GM18867 (cell line): ENCODE data around the gene SLC17A9.
A peak's percentile ranks its signal among the peaks of the same experiment; 100 is the strongest.

Experiments
- ATAC-seq: cut with Tn5 transposase; IDR thresholded peaks from one replicate; pipeline ENCODE4 v1.9.1; 2021; ENCODE audit warnings: mild to moderate bottlenecking, moderate library complexity; ENCODE audit not compliant: unreplicated experiment

The SLC17A9 gene

DNA sequence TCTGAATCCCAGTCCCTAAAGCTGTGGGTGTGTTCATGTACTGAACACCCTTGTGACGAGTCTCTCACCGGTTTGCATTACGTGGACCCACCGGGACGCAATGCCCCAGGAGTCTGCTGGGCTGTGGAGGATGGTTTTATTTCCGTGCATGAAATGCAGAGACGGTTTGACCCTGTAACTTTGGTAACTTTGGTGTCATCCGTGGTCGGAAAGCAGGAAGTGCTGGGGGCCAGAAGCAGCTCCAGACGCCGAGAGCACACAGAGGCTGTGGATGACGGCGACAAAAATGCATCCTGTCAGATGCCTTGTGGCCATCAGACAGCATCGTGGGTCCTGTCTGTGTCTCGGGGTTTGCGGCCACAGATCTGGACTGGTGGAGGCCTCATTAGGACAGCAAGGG lies 47.1 kb downstream of the SLC17A9 start:
- ATAC-seq = no peak

DNA sequence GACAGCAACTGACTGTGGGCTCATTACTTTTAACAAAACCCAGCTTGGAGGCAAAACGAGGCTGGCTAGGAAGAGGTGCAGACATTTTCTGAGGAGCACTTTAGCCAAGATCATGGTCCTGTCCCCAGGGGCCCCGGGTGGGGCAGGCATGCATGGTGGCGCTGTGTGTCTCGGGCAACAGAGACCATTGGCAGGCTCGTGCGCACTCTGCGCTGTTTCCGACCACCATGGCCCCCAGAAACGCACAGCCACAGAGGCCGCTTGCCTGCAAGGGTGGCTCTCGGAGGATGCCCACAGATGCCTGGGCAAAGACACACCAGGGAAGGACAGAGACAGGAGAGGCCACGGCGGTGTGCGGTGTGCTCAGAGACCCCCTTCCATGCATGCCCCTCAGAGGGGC lies 47.5 kb downstream of the SLC17A9 start:
- ATAC-seq = no peak

DNA sequence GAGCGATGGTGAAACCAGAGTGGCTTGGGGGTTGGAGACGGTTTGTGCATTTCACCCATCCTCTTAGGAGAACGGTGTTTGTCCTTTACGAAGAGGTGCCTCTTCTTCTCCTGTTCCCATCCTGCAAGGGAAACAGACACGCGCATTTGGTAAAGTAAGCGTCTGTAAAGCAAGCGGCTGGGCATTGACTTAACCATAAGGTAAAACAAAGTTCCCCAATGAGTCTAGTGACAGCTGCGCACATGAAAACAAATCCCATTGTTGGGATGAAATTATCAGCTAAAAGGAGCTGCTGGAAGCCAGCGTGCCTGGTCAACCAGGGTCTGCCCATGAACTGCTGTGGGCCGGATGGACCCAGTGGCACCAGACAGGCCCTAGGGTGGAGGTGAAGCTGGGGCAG lies 48.4 kb downstream of the SLC17A9 start:
- ATAC-seq = no peak

DNA sequence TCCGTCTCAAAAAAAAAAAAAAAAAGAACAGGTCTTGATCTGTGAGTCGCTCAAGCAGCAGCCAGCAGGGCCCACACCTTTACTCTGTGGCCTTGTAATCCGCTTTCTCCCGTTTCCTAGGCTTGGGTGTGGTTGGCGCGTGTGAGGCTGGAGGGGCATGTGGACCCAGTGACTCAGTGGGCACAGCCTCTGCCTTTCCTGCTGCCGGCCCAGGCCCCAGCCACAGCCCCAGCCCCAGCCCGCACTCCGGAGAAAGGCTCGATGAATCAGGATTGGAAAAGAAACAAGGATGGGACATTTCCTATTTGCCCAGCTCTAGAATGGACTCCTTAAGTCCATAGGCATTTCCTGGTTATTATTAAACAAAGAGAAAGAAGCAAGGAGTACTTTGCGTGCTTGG lies 50.0 kb downstream of the SLC17A9 start:
- ATAC-seq = no peak

DNA sequence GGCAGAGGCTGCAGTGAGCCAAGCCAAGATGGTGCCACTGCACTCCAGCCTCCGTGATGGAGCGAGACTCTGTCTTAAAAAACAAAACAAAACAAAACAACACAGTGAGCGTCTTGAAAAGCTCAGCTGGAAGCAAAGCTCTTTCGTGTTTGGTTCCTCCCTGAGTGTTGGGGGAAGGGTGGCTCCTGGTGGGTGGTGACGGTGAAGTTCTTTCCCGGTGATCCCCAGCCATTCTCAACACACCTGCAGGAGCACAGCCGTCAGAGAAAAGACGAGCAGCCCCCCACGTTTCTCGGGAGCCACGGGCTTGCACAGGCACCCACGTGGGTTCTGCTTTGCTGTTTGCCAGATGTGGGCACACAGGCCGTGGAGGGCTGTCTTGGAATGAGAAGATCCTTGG lies 51.0 kb downstream of the SLC17A9 start:
- ATAC-seq = no peak

DNA sequence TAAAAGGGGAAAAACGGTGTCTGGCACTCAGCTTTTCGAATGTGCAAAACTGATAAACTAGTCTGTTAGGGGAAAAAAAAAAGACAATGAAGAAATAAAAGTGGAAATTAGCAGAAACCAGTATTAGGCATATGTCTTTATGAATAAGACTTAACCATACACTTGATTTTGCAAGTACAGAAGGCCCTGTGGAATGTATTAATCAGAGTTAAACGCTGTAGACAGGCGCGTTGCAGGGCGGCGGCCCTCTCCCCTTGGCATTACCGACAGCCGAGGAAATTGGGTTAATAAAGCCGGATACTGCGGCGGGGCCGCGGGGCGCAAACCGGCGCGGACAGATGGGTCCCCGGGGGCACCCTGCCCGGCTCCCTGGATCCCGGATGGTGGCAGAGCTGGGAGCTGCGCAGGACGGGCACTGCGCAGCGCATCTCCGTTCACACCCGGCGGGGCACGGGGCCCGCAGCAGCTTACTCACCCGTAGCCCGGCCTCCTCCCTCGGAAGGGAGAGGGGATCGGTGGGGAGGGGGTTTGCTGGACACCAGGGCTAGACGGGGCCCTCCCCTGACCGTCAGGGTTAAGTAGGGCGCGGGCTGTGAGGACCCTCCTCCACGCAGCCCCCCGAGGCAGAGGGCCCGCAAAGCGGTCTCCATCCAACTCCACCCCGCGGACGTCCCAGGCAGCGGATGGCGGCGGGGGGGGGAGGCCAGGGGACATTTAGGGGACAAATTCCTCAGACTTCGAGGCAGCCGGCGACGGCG lies 52.3 kb downstream of the SLC17A9 start:
- no peak for ATAC-seq

DNA sequence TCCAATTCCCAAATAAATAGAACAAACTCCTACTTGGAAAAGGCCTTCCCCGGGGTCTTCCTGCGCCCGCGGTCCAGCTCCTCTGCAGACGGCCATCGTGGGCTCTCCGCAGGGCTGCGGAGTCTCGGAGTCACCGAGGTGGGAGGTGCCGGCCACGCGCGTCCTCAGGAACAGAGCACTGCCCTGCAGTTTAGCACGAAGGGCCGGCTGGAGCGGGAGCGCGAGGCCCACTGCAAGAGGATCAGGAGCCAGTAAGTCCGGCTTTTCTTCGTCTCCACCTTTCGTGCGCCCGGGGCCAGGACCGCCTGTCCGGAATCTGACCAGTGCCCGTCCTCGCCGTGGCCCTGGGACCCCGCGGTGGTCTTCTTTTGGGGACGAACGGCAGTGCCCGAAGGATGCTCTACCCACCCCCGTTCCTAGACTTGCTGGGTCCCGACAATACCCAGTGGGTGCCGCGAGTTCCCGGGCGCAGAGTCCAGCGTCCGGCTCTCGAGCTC lies 52.9 kb downstream of the SLC17A9 start:
- ATAC-seq = no peak

DNA sequence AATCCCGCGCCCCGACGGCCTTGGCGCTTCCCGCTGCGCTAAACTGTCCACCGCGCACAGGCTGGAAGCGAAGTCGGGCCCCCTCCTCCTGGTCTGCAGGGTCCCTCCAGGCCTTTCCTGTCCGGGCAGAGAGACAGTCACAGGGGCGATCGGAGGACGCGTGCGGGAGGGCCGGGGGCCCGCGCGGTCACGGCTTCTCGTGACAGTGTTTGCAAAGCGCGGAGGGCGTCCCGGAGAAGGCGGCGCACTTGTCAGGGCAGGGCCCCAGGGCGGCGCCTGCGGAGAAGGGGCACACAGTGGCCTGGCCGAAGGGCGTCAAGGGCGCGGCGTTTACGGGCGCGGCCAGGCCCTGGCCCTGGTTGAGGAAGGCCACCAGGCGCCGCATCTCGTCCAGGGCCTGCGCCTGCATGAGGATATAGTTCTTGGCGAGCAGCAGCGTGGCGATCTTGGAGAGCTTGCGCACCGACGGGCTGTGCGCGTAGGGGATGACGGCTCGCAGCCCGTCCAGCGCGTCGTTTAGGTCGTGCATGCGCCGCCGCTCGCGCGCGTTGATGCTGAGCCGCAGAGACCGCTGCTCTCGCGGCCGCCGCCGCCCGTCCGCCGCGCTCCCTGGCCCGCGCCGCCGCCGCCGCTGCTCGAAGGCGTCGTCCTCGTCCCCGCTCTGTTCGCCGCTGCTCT lies 53.5 kb downstream of the SLC17A9 start:
- no peak for ATAC-seq

DNA sequence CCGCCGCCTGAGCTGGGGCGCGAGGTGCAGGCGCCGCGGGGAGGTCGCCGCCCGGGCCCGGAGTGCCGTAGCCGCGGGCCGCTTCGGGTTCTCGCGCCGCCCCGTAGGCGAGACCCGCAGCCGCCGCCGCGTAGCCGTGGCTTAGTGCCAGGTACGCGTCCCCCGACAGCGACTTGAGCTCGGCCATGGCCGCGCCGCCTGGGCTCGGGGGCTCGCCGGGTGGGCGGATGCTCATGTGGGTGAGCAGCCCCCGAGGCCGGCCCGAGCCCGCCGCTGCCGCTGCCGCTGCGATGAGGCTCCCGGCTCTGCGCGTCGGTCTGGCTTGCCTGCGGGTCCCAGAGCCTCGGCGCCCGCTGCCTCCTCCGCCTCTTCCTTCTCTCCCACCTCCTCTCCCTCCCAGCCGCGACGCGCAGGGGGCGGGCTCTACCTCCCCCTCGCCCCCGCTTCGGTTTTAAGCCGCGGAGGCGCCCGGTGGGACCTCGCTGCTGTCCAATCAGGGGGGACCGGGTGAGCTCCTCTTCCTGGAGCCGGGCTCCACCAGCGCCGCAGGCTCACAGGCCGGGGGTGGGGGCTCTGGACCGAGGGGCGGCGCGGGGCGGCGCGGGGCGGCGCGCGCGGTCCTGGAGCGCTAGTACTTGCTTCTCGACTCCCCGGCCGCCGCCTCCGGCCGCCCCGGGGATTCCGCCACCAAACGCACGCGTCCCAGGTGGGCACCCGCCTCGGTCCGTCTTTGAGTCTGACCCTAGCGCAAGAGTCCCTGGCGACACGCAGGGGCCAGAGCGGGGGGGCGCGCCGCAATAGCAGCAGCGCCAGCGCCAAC lies 54.2 kb downstream of the SLC17A9 start, which contains the start of gene BHLHE23:
Gene BHLHE23, minus strand, starts transcription at position 425 of the 820 bp plus-strand sequence. Its CDS starts 190 bp downstream, at position 235.
- ATAC-seq = no peak

DNA sequence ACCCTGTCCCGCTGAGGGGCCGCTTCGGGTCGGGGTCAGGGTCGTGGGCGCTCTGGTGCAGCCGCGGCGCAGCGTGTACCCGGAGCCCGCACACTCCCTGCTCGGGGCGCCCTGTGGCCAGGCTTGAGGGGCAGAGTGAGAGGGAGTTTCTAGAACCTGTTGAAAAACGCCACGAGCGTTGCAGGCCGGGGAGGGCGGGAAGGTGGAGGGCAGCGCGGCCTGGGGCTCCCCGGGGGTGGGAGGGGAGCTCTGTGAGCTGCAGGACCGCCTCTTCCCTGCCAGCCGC lies 54.8 kb downstream of the SLC17A9 start:
- ATAC-seq = no peak

DNA sequence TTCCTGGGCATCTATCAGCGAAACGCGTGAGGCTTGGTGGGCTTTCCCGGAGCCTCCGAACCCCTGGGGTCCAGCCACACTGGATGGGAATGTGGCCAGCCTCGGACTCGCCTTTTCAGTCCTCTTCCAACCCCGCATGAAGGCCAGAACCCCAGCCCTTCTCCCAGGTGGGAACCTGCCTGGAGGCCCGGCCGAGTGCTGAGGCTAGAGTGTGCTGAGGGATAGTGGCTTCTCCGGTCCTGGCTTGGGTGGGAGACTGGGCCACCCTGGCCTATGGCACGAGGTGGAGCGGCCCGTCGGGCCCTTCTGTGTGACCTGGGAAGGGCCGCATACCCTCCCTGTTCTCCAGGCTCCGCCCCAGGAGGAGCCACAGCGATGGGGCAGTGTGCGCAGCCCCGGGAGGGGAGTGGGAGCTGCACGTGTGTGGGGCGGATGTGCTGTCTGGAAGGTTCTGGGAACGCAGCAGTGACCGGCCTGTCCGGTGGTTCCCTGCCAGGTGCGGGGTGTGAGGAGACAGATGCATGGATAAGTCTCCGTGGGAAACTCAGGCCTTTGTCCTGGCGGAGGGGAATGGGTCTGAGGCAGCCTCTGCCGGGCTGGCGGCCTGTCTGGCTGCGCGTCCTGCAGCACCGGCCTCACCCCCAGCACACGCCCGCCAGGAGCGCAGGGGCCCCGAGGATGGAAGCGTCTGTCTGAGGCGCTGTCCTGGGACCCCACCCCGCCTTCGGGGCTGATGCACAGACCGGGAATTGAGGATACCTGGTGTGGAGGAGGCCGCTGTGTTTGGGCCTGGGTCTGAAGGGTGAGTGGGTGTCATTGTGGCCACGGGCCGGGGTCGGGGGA lies 55.4 kb downstream of the SLC17A9 start:
- ATAC-seq = no peak

DNA sequence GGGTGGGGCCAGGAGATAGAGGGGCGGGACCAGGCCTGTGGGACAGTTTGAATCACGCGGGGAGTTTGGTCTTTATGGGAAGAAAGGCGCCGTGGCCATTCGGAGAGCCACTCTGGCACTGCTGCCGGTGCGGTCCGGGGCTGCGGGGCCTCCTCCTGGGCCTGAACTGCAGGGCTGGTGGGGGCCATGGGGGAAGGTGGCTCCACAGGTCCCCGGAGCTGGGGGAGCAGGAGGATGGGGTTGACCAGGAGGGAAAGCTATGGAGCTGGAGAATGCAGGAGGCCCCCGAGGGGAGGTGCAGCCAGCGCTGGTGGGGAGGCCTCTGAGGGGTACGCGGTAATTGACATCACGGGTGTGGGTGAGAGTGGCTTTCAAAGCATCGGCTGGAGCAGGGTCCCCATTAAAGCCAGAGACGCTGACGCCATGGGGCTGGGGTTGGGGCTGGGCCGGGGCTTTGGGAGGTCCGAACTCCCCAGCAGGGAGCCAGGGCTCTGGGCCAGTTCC lies 56.1 kb downstream of the SLC17A9 start:
- no peak for ATAC-seq

DNA sequence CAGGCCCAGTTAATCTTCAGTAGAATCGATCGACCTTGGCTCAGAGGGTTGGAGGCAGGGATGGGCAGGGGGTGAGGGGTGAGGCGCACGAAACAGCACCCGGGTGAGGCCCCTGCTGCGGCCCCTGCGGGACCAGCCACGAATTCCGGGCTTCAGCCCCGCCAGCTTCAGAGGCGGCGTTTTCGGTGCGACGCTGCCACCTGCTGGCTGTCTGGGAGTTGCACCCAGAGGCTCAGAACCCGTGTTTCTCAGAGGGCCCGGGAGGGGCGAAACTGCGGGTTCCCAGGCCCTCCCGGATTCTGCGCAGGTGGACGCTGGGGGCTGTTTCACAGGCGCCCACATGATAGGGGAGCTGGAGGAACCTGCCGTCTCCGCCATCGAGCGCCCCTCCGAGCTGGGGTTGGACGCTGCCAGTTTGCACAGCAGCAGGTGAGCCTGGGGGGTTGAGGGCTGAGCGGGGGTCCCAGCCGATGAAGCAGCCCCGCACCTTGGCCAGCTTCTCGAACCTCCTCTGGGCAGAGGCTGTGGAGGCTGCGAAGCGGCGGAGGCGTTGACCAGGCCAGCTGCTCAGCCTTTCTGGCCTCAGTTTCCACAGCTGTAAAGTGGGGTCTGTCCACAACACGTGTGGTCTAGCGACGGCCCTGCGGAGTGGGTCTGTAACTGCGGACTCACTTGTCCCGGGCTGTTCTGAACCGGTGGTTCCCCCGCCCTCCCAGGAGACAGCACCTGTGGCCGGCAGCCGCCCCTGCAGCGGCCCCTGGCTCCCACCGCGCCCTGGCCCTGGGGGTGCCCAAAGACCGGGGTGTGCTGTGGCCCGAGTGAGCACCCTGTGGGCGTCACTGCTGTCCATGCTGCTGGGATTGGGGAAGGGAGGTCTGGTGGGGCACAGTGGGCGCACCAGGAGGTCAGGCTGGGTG lies 56.8 kb downstream of the SLC17A9 start:
- peak; percentile 43 for ATAC-seq

DNA sequence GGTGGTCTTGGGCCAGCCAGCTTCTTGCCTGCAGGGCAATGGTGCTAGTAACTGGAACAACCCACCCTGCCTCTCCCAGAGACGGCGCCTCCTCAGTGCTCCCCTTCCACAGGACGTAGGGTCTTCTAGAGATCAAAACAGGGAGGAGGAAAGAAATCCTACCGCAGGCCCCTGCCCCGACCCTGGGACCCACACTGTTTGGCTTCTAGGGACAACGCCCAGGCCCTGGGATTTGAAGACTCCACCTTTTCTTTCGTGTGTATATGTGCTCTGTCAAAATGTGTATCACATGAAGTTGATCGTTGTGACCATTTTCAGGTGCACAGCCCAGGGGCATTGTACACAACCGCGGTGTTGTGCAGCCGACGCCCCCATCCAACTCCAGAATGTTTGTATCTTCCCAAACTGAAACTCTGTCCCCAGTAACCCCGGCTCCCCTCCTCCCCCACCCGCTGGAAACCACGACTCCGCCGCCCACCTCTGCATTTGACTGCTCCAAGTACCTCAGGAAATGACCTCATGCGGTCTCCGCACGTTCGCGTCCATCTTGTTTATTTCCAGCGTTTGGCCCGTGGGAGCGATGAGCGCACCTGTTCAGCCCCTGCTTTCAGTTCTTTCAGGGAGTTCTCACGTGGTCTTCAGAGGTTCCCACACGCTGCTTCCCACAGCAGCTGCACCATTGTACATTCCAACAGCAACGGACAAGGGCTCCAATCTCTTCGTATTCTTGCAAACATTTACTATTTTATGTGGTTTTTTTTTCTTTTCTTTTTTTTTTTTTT lies 57.7 kb downstream of the SLC17A9 start:
- ATAC-seq = peak; percentile 51

DNA sequence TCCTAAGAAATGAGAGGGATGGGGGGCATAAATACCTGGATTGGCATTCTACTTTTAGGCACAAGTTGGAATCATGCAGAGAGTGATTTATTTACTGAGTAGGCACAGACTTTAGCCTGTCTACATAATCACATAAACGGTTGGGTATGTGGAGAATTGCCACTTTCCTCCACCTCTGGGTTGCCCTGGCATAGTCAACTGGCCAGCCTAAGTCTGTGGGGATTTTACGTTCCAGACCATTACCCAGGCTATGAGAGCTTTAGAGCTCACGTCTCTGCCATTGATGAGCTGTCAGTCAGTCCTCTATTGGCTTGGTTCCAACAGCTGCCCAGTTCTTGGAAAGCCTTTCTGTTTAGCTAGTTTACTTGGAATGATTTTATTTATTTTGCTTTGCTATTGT lies 59.3 kb downstream of the SLC17A9 start:
- no peak for ATAC-seq

DNA sequence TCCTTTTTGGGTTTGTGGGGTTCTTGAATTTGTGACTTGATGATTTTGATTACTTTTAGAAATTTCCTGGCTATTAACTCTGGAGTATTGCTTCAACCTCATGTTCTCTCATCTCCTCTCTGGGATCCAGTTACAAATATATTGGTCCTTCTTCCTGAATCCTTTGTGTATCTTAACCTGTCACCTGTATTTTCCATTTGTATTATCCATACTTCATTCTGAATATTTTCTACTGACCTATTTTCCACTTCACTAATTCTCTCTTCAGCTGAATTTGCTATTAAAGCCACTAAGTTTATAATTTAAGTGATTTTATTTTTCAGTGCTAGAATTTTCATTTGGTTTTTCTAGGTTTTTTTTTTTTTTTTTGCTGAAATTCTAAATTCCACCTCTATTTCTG lies 60.7 kb downstream of the SLC17A9 start:
- no peak for ATAC-seq

DNA sequence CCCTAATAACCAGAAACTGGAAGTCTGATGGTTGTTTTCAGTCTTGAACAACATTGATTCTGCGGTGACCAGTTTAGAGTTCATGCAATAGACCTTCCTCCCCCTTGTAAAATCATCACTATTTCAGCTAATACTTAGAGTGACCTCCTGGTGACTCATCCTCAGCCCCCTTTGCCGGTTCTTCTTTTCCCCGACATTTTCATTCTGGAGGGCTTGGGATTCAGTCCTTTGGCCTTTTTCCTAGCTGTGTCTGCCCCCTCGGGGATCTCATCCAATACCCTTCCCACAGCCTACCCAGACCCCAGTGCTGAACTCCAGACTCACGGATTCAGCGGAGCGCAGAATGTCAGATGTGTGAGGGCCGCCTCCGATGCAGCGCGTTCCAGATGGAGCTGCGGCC lies 61.8 kb downstream of the SLC17A9 start:
- no peak for ATAC-seq

DNA sequence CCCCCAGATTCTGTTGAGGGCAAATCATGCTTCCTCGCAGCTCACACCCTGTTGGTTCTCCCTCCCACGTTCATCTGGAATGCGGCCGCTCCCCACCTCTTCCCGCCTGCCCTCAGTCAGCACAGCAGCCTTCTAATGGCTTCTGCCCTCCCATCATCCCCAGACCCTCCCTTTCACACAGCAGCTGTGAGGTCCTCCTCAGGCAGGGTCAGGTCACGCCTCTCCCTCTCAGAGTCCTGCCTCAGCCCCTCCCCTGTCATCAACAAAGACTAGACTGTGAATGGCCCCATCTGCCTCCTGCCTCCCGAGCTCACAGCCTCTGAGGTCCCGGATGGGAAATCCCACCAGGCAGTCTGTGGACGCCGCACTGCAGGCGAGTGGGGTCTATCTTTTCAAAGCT lies 62.2 kb downstream of the SLC17A9 start:
- ATAC-seq = no peak

DNA sequence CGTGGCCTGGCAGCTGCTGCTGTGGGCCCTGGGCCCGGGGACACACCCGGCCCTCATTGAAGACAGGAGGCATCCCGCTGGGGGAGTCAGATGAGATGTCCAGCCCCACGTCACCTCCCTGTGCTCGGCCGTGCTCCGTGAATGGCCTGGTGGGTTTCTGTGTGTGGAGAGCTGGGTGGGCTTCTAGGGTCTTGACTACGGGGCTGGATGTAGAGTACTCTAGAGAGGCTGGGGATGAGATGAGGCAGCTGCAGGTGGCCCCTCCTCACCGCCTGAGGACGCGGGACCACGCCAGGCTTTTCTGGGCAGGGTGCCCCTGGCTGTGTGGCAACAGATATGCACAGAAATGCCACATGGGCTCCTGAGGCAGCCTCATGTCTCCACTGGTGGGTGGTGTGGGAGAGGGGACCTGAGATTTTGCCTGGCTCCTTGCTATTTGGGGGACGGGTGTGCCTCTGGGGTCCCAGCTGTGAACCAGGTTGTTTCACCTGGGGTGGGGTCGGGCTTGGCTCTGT lies 62.7 kb downstream of the SLC17A9 start:
- ATAC-seq = no peak
